Activated B cell treated with CpG ODN at 0.5 μM for 24 hours (primary cell): ENCODE measurements around the gene ELP2. TPM values are rescaled to one million over a fixed set of nuclear protein-coding genes. Genes with fewer than 3 reads are reported as not detected.
"Not testable (repeated sequence)": the region's sequence is repeated elsewhere in the genome, so short reads cannot be mapped to it uniquely, and the experiment has no call there.

Experiments
- ATAC-seq: fragments of 200-7000 bp; cut with Tn5 transposase; one replicate; pipeline ENCODE4 v1.10.0; 2021; ENCODE audit warnings: low read depth, mild to moderate bottlenecking, moderate library complexity
- CTCF ChIA-PET: fragments of 350-600 bp; sonication (Branson Sonifier 250); formaldehyde crosslinking; loops from one replicate; lab custom pipeline; 2021; ENCODE audit warnings: antibody characterized with exemption; lab: Charles Lee
- POLR2A ChIA-PET: fragments of 350-600 bp; sonication (Branson Sonifier 250); formaldehyde crosslinking; loops from one replicate; lab custom pipeline; 2021; ENCODE audit warnings: antibody characterized with exemption; lab: Charles Lee
- DNase-seq: peaks from one replicate; pipeline ENCODE4 v3.0.0; 2022
- H3K27ac Mint-ChIP-seq: one replicate; pipeline ENCODE4 v1.8.0; 2020; ENCODE audit warnings: mixed read lengths
- H3K27me3 Mint-ChIP-seq: one replicate; pipeline ENCODE4 v1.8.0; 2021; ENCODE audit warnings: mixed read lengths
- H3K36me3 Mint-ChIP-seq: one replicate; pipeline ENCODE4 v1.8.0; 2021; ENCODE audit warnings: low read depth, mixed read lengths
- H3K4me1 Mint-ChIP-seq: one replicate; pipeline ENCODE4 v1.8.0; 2021; ENCODE audit warnings: mixed read lengths
- H3K4me3 Mint-ChIP-seq: one replicate; pipeline ENCODE4 v1.8.0; 2020; ENCODE audit warnings: mild to moderate bottlenecking, mixed read lengths
- H3K9me3 Mint-ChIP-seq: one replicate; pipeline ENCODE4 v1.8.0; 2020; ENCODE audit warnings: mixed read lengths
- CTCF ChIP-seq: fragments of 200-600 bp; IDR thresholded peaks from one replicate; pipeline ENCODE4 v1.8.0; 2022; ENCODE audit warnings: antibody characterized with exemption, mild to moderate bottlenecking
- intact Hi-C: fragments of 100-400 bp; cut with micrococcal nuclease; formaldehyde crosslinking; loops from one replicate; pipeline ENCODE4 v1.15.1; 2024
- total RNA-seq: library from RNA; stranded (reverse); gene quantifications from 2 replicates; pipeline ENCODE4 v1.2.3, GENCODE V29; 2022

The ELP2 gene
- total RNA-seq, 1 donor from 2014 or later = 124 TPM

GRCh38 chr18:36114251-36114650 lies 15.4 kb upstream of the ELP2 start:
- no peak for TF ChIP-seq CTCF
- POLR2A ChIA-PET = no interaction called here
- H3K4me1 Mint-ChIP-seq = no peaks in the 10 kb centered on the region
- intact Hi-C loops = no loop called here
- no peaks in the 10 kb centered on the region for H3K9me3 Mint-ChIP-seq
- H3K36me3 Mint-ChIP-seq = peaks cover 74% of the 10 kb centered on the region
- CTCF ChIA-PET = no interaction called here
- H3K27ac Mint-ChIP-seq = no peak overlapping the region
- H3K4me3 Mint-ChIP-seq = no peak overlapping the region
- DNase-seq (no peak), ATAC-seq (no peak)
- no peaks in the 10 kb centered on the region for H3K27me3 Mint-ChIP-seq

GRCh38 chr18:36114738-36115137 lies 15.0 kb upstream of the ELP2 start:
- peaks cover 70% of the 10 kb centered on the region for H3K36me3 Mint-ChIP-seq
- H3K27ac Mint-ChIP-seq = no peak overlapping the region
- ATAC-seq = no peak
- CTCF ChIA-PET = no interaction called here
- no peak for DNase-seq
- no peak overlapping the region for H3K4me3 Mint-ChIP-seq
- H3K27me3 Mint-ChIP-seq = no peaks in the 10 kb centered on the region
- intact Hi-C loops = no loop called here
- H3K9me3 Mint-ChIP-seq = no peaks in the 10 kb centered on the region
- POLR2A ChIA-PET = no interaction called here
- H3K4me1 Mint-ChIP-seq = no peaks in the 10 kb centered on the region
- no peak for TF ChIP-seq CTCF

GRCh38 chr18:36116771-36117170 lies 12.9 kb upstream of the ELP2 start:
- POLR2A ChIA-PET, H3K9me3 Mint-ChIP-seq, H3K27ac Mint-ChIP-seq, DNase-seq, H3K4me3 Mint-ChIP-seq, H3K4me1 Mint-ChIP-seq, intact Hi-C loops, H3K27me3 Mint-ChIP-seq, ATAC-seq, CTCF ChIA-PET: not testable (repeated sequence)
- H3K36me3 Mint-ChIP-seq = peaks cover 71% of the 10 kb centered on the region

- CTCF ChIA-PET = no interaction called here
Observed at GRCh38 chr18:36120297-36120696, 9.4 kb upstream of the ELP2 start.

GRCh38 chr18:36124841-36125240 lies 4.9 kb upstream of the ELP2 start:
- H3K36me3 Mint-ChIP-seq = peaks cover 69% of the 10 kb centered on the region
- DNase-seq = no peak
- CTCF ChIA-PET = no interaction called here
- intact Hi-C loops = loop anchor here (5.0 kb wide), 2 partner anchors 538 to 1148 kb away; no protein-coding TSS in a partner anchor
- POLR2A ChIA-PET = no interaction called here
- no peaks in the 10 kb centered on the region for H3K27me3 Mint-ChIP-seq
- H3K4me3 Mint-ChIP-seq = no peak overlapping the region
- TF ChIP-seq CTCF = no peak
- no peak for ATAC-seq
- no peak overlapping the region for H3K27ac Mint-ChIP-seq
- H3K4me1 Mint-ChIP-seq = peaks cover 22% of the 10 kb centered on the region
- no peaks in the 10 kb centered on the region for H3K9me3 Mint-ChIP-seq

More at GRCh38 chr18:36120297-36120696, 9.4 kb upstream of the ELP2 start:
- H3K9me3 Mint-ChIP-seq = no peaks in the 10 kb centered on the region
- DNase-seq = no peak
- H3K4me1 Mint-ChIP-seq = peaks cover 1% of the 10 kb centered on the region
- H3K27ac Mint-ChIP-seq = no peak overlapping the region
- no peaks in the 10 kb centered on the region for H3K27me3 Mint-ChIP-seq
- intact Hi-C loops = no loop called here
- POLR2A ChIA-PET = interaction anchor here (2.3 kb wide), 1 partner anchor 9 kb away, joined by 11 read pairs; the partner anchor contains the start of genes ELP2 and SLC39A6
- H3K36me3 Mint-ChIP-seq = peaks cover 72% of the 10 kb centered on the region
- TF ChIP-seq CTCF = no peak
- no peak for ATAC-seq
- no peak overlapping the region for H3K4me3 Mint-ChIP-seq

- H3K36me3 Mint-ChIP-seq = peaks cover 59% of the 10 kb centered on the region
- DNase-seq (no peak), ATAC-seq (no peak)
- peaks cover 38% of the 10 kb centered on the region for H3K4me1 Mint-ChIP-seq
- ChIA-PET POLR2A (no interaction called here), CTCF (no interaction called here)
- no peak for TF ChIP-seq CTCF
- H3K4me3 Mint-ChIP-seq = no peak overlapping the region
- intact Hi-C loops = loop anchor here (5.0 kb wide), 2 partner anchors 539 to 1149 kb away; no protein-coding TSS in a partner anchor
- H3K27ac Mint-ChIP-seq = no peak overlapping the region
- H3K27me3 Mint-ChIP-seq = no peaks in the 10 kb centered on the region
- no peaks in the 10 kb centered on the region for H3K9me3 Mint-ChIP-seq
Observed at GRCh38 chr18:36126668-36127067, 3.0 kb upstream of the ELP2 start.
